Suprapubic skin (tissue), 4 donors: ENCODE measurements around the gene ARL5C. TPM values are rescaled to one million over a fixed set of nuclear protein-coding genes. Genes with fewer than 3 reads are reported as not detected.
A peak's percentile ranks its signal among the peaks of the same experiment; 100 is the strongest.

Experiments
- DNase-seq, 2 donors: peaks; one replicate each; pipeline ENCODE4 v3.0.0-alpha.2; 2019; ENCODE audit warnings: low spot score in 2 of 2
- H3K27ac ChIP-seq: fragments of 200-600 bp; sonication (generic); one replicate; pipeline ENCODE4 v1.5.1; 2019
- H3K27me3 ChIP-seq: fragments of 200-600 bp; sonication (generic); one replicate; pipeline ENCODE4 v1.5.1; 2019
- H3K36me3 ChIP-seq: fragments of 200-600 bp; sonication (generic); one replicate; pipeline ENCODE4 v1.5.1; 2019
- H3K4me1 ChIP-seq: fragments of 200-600 bp; sonication (generic); one replicate; pipeline ENCODE4 v1.5.1; 2019
- H3K4me3 ChIP-seq: fragments of 200-600 bp; sonication (generic); one replicate; pipeline ENCODE4 v1.5.1; 2019; ENCODE audit warnings: mild to moderate bottlenecking
- H3K9me3 ChIP-seq: fragments of 200-600 bp; sonication (generic); one replicate; pipeline ENCODE4 v1.5.1; 2019
- EP300 ChIP-seq: sonication (generic); formaldehyde crosslinking; IDR thresholded peaks from one replicate; pipeline ENCODE4 v1.6.1; 2017; ENCODE audit warnings: antibody characterized with exemption
- POLR2A ChIP-seq, 2 donors: fragments of 450-650 bp; IDR thresholded peaks; one replicate each; pipeline ENCODE4 v1.6.1; 2017; ENCODE audit warnings: antibody characterized with exemption in 2 of 2, mild to moderate bottlenecking in 2 of 2, moderate library complexity in 2 of 2
- POLR2AphosphoS5 ChIP-seq, 3 donors: sonication (generic); formaldehyde crosslinking; IDR thresholded peaks; one replicate each; pipeline ENCODE4 v1.6.1; 2017; ENCODE audit warnings: antibody characterized with exemption in 3 of 3
- WGBS: methylation state at CpG from one replicate; pipeline ENCODE4 v1.1.5; 2018; 5-methylcytosine and 5-hydroxymethylcytosine counted together
- total RNA-seq, 4 donors: library from RNA; depleted of rRNA; stranded (reverse); fragments of >200 nt; gene quantifications; one replicate each; pipeline ENCODE4 v1.1.0, GENCODE V29; 2016
- TF ChIP-seq, protein P1 (sequence below), 2 donors: fragments of 200-600 bp in 1 of 2; fragments of 450-650 bp in 1 of 2; sonication (generic) in 1 of 2; IDR thresholded peaks; one replicate each; pipeline ENCODE4 v1.5.1; 2016 to 2019; ENCODE audit warnings: antibody characterized with exemption in 2 of 2, mild to moderate bottlenecking in 1 of 2, moderate library complexity in 1 of 2

The ARL5C gene
- total RNA-seq, 4 donors from 2014 or later = not detected

- WGBS = 62% methylated on average over 3 of the region's 3 CpGs
- no peak for DNase-seq
- Histone ChIP-seq H3K9me3 (no peaks in the 10 kb centered on the region), H3K27ac (no peak overlapping the region), H3K36me3 (no peaks in the 10 kb centered on the region), H3K4me1 (peaks cover 9% of the 10 kb centered on the region), H3K27me3 (no peaks in the 10 kb centered on the region), H3K4me3 (no peak overlapping the region)
- TF ChIP-seq EP300 (no peak), POLR2AphosphoS5 (IDR thresholded peaks at IDR 0.05) (no peak), POLR2A (IDR thresholded peaks at IDR 0.05) (no peak)
- TF ChIP-seq, protein P1, sequence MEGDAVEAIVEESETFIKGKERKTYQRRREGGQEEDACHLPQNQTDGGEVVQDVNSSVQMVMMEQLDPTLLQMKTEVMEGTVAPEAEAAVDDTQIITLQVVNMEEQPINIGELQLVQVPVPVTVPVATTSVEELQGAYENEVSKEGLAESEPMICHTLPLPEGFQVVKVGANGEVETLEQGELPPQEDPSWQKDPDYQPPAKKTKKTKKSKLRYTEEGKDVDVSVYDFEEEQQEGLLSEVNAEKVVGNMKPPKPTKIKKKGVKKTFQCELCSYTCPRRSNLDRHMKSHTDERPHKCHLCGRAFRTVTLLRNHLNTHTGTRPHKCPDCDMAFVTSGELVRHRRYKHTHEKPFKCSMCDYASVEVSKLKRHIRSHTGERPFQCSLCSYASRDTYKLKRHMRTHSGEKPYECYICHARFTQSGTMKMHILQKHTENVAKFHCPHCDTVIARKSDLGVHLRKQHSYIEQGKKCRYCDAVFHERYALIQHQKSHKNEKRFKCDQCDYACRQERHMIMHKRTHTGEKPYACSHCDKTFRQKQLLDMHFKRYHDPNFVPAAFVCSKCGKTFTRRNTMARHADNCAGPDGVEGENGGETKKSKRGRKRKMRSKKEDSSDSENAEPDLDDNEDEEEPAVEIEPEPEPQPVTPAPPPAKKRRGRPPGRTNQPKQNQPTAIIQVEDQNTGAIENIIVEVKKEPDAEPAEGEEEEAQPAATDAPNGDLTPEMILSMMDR (IDR thresholded peaks at IDR 0.05) = no peak
Observed at GRCh38 chr17:39116224-39116623, 49.7 kb downstream of the ARL5C start.

DNA sequence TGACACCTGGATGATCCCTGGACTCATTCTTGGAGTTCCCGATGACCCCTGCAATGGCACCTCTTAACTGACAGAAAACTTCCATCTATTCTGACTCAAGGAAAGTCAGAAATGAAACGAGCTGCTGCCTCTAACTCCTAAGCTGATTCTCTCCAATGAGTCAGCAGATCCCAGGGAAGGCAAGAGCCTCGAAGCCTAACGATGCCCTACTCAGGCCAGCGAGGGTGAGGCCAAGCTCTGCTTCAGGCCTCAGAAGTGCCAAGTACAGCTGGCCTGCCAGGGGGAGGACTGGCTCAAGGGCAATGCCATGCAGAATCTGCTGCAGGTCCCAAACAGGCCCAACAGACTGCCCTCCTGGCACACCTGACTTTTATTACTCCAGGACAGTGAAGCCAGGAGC is 50.8 kb downstream of the ARL5C start:
- Histone ChIP-seq H3K9me3 (no peaks in the 10 kb centered on the region), H3K27ac (peak overlapping the region; percentile 14), H3K4me3 (no peak overlapping the region), H3K4me1 (peaks cover 9% of the 10 kb centered on the region), H3K36me3 (no peaks in the 10 kb centered on the region), H3K27me3 (no peaks in the 10 kb centered on the region)
- no peak for TF ChIP-seq POLR2AphosphoS5 (IDR thresholded peaks at IDR 0.05)
- TF ChIP-seq POLR2A (IDR thresholded peaks at IDR 0.05) = no peak
- TF ChIP-seq EP300 = no peak
- TF ChIP-seq, protein P1 (IDR thresholded peaks at IDR 0.05) = no peak
- 39% methylated on average over 3 of the region's 5 CpGs for WGBS
- no peak for DNase-seq

DNA sequence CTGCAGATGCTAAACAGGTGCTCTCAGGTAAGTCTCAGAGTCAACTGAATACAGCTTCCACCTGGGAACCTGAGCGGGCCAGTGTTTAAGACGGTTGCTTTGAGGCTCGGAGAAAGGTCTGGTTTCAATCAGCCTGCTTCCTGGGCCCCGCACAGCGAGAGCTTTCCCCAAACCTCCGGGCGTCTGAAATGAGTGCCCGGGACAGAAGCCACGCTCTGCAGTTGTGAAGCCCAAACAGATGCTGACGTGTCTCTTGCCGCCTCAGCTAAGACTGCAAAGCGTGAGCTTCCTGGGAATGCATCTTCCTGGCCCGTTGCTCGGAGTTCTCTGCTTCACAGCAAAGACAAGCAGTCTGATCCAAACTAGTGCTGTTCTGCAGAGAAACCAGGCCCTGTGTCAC is 51.2 kb downstream of the ARL5C start:
- no peaks in the 10 kb centered on the region for H3K27me3 ChIP-seq
- H3K4me1 ChIP-seq = peaks cover 9% of the 10 kb centered on the region
- peak overlapping the region; percentile 14 for H3K27ac ChIP-seq
- TF ChIP-seq POLR2AphosphoS5 (IDR thresholded peaks at IDR 0.05) (no peak), POLR2A (IDR thresholded peaks at IDR 0.05) (no peak), EP300 (no peak)
- TF ChIP-seq, protein P1 (IDR thresholded peaks at IDR 0.05) = no peak
- no peak overlapping the region for H3K4me3 ChIP-seq
- DNase-seq = no peak
- H3K36me3 ChIP-seq = no peaks in the 10 kb centered on the region
- 66% methylated on average over 10 of the region's 14 CpGs for WGBS
- H3K9me3 ChIP-seq = no peaks in the 10 kb centered on the region

GRCh38 chr17:39113871-39114270 is 52.1 kb downstream of the ARL5C start:
- Histone ChIP-seq H3K36me3 (no peaks in the 10 kb centered on the region), H3K27me3 (no peaks in the 10 kb centered on the region), H3K9me3 (no peaks in the 10 kb centered on the region), H3K27ac (no peak overlapping the region), H3K4me1 (peaks cover 9% of the 10 kb centered on the region), H3K4me3 (no peak overlapping the region)
- WGBS = 83% methylated on average over 2 of the region's 2 CpGs
- DNase-seq = no peak
- TF ChIP-seq POLR2AphosphoS5 (IDR thresholded peaks at IDR 0.05) = no peak

DNA sequence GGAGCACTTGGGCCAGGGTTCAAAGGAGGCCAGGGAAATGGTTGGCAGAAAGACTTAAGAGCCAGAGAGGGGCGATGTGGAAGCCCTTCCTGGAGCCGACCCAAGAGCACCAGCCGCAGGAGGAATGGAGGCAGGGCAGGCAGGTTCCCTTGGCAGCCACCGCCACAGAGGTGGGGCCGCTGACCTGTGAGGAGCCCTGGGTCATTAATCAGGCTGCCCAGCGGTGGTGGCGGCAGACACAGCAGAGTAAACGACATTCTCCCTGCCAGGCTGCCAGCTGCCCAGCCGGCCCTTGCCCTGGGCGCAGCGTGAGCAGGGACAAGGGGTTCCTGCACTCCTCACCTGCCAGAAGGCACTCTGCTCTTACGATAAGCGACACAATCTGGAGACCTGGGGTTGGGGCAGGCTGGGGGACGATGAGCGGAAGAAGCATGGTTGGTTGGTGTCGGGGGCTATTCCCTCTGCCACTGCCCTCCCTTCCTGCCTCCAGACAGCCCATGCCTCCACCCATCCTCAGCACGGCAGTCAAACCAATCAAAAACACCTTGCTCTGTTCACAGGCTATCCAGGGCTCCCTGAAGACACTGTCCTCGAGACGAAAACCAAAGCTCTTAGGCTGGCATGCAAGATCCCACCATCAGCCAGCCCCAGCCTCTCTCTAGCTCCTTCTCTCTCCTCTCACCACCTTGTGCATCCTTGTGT is 55.4 kb downstream of the ARL5C start:
- no peaks in the 10 kb centered on the region for H3K27me3 ChIP-seq
- no peak for TF ChIP-seq EP300
- no peak for TF ChIP-seq POLR2A (IDR thresholded peaks at IDR 0.05)
- TF ChIP-seq, protein P1 (IDR thresholded peaks at IDR 0.05) = no peak
- no peak for TF ChIP-seq POLR2AphosphoS5 (IDR thresholded peaks at IDR 0.05)
- H3K4me1 ChIP-seq = peaks cover 9% of the 10 kb centered on the region
- H3K4me3 ChIP-seq = no peak overlapping the region
- DNase-seq = no peak
- H3K9me3 ChIP-seq = no peaks in the 10 kb centered on the region
- H3K27ac ChIP-seq = no peak overlapping the region
- H3K36me3 ChIP-seq = no peaks in the 10 kb centered on the region
- 76% methylated on average over 15 of the region's 19 CpGs for WGBS
